Measurements from ENCODE around the gene DARS2.
"Not testable (repeated sequence)": the region's sequence is repeated elsewhere in the genome, so short reads cannot be mapped to it uniquely, and the experiment has no call there.

The DARS2 gene

GRCh38 chr1:173824315-173825081 lies at the start of gene DARS2, which contains the start of gene CENPL:
DARS2 (plus strand) TSS chr1:173824673; CDS start chr1:173825230, 557 bp downstream.
CENPL (minus strand) TSS chr1:173824883; CDS start chr1:173811299, 13,584 bp downstream.
- H3K4me3 ChIP-seq (ENCODE audit: low read depth in 1 of 2, low read length in 2 of 2), result peak within 1 kb of the TSS; percentile 85 to 92
- no peaks in the 10 kb centered on the region for H3K27me3 ChIP-seq (ENCODE audit: control insufficient read depth in 1 of 2, insufficient read depth in 2 of 2, low read length in 2 of 2)
- peaks cover 9 to 12% of the 10 kb centered on the region in 2 donors for H3K4me1 ChIP-seq (ENCODE audit: control insufficient read depth in 1 of 2, insufficient read depth in 2 of 2, low read length in 2 of 2)
- no peaks in the 10 kb centered on the region for H3K9me3 ChIP-seq (ENCODE audit: control insufficient read depth in 1 of 2, low read length in 2 of 2)
- no peaks in the 10 kb centered on the region for H3K36me3 ChIP-seq (ENCODE audit: control insufficient read depth in 1 of 2, insufficient read depth in 2 of 2, low read length in 2 of 2)
- H3K27ac ChIP-seq (ENCODE audit: low read depth, low read length), result peak within 1 kb of the TSS; percentile 92
- peak within 1 kb of the TSS; percentile 77 to 87 for H3K9ac ChIP-seq (ENCODE audit: low read depth in 1 of 2, low read length in 2 of 2)

- no peaks in the 10 kb centered on the region for H3K4me1 ChIP-seq (ENCODE audit: control insufficient read depth in 1 of 2, insufficient read depth in 2 of 2, low read length in 2 of 2)
- no peak overlapping the region for H3K9ac ChIP-seq (ENCODE audit: low read depth in 1 of 2, low read length in 2 of 2)
- H3K4me3 ChIP-seq (ENCODE audit: low read depth in 1 of 2, low read length in 2 of 2), result no peak overlapping the region
- no peaks in the 10 kb centered on the region for H3K9me3 ChIP-seq (ENCODE audit: control insufficient read depth in 1 of 2, low read length in 2 of 2)
- no peaks in the 10 kb centered on the region for H3K27me3 ChIP-seq (ENCODE audit: control insufficient read depth in 1 of 2, insufficient read depth in 2 of 2, low read length in 2 of 2)
- H3K36me3 ChIP-seq (ENCODE audit: control insufficient read depth in 1 of 2, insufficient read depth in 2 of 2, low read length in 2 of 2), result peaks cover 6 to 27% of the 10 kb centered on the region in 2 donors
- H3K27ac ChIP-seq (ENCODE audit: low read depth, low read length), result no peak overlapping the region
These were observed 48.8 kb upstream of the DARS2 start for GRCh38 chr1:173775578-173776226.

- no peak overlapping the region for H3K27ac ChIP-seq (ENCODE audit: low read depth, low read length)
- peaks cover 24 to 56% of the 10 kb centered on the region in 2 donors for H3K36me3 ChIP-seq (ENCODE audit: control insufficient read depth in 1 of 2, insufficient read depth in 2 of 2, low read length in 2 of 2)
- H3K9ac ChIP-seq (ENCODE audit: low read depth in 1 of 2, low read length in 2 of 2), result no peak overlapping the region
- no peaks in the 10 kb centered on the region for H3K27me3 ChIP-seq (ENCODE audit: control insufficient read depth in 1 of 2, insufficient read depth in 2 of 2, low read length in 2 of 2)
- no peak overlapping the region for H3K4me3 ChIP-seq (ENCODE audit: low read depth in 1 of 2, low read length in 2 of 2)
- H3K4me1 ChIP-seq (ENCODE audit: control insufficient read depth in 1 of 2, insufficient read depth in 2 of 2, low read length in 2 of 2), result no peaks in the 10 kb centered on the region
- H3K9me3 ChIP-seq (ENCODE audit: control insufficient read depth in 1 of 2, low read length in 2 of 2), result no peaks in the 10 kb centered on the region
These were observed 44.5 kb upstream of the DARS2 start for GRCh38 chr1:173779936-173780335.

GRCh38 chr1:173784997-173785396 lies 39.5 kb upstream of the DARS2 start:
- Histone ChIP-seq H3K9ac (ENCODE audit: low read depth in 1 of 2, low read length in 2 of 2) (no peak overlapping the region), H3K27me3 (ENCODE audit: control insufficient read depth in 1 of 2, insufficient read depth in 2 of 2, low read length in 2 of 2) (no peaks in the 10 kb centered on the region), H3K4me3 (ENCODE audit: low read depth in 1 of 2, low read length in 2 of 2) (no peak overlapping the region), H3K27ac (ENCODE audit: low read depth, low read length) (no peak overlapping the region), H3K4me1 (ENCODE audit: control insufficient read depth in 1 of 2, insufficient read depth in 2 of 2, low read length in 2 of 2) (no peaks in the 10 kb centered on the region), H3K9me3 (ENCODE audit: control insufficient read depth in 1 of 2, low read length in 2 of 2) (no peaks in the 10 kb centered on the region), H3K36me3 (ENCODE audit: control insufficient read depth in 1 of 2, insufficient read depth in 2 of 2, low read length in 2 of 2) (peaks cover 24 to 52% of the 10 kb centered on the region in 2 donors)

GRCh38 chr1:173789841-173790240 lies 34.6 kb upstream of the DARS2 start:
- Histone ChIP-seq H3K27ac (ENCODE audit: low read depth, low read length) (no peak overlapping the region), H3K9me3 (ENCODE audit: control insufficient read depth in 1 of 2, low read length in 2 of 2) (no peaks in the 10 kb centered on the region), H3K4me3 (ENCODE audit: low read depth in 1 of 2, low read length in 2 of 2) (no peak overlapping the region), H3K36me3 (ENCODE audit: control insufficient read depth in 1 of 2, insufficient read depth in 2 of 2, low read length in 2 of 2) (peaks cover 4 to 19% of the 10 kb centered on the region in 2 donors), H3K4me1 (ENCODE audit: control insufficient read depth in 1 of 2, insufficient read depth in 2 of 2, low read length in 2 of 2) (no peaks in the 10 kb centered on the region), H3K9ac (ENCODE audit: low read depth in 1 of 2, low read length in 2 of 2) (no peak overlapping the region), H3K27me3 (ENCODE audit: control insufficient read depth in 1 of 2, insufficient read depth in 2 of 2, low read length in 2 of 2) (no peaks in the 10 kb centered on the region)

- peaks cover 0 to 9% of the 10 kb centered on the region in 2 donors for H3K36me3 ChIP-seq (ENCODE audit: control insufficient read depth in 1 of 2, insufficient read depth in 2 of 2, low read length in 2 of 2)
- H3K9me3 ChIP-seq (ENCODE audit: control insufficient read depth in 1 of 2, low read length in 2 of 2), result no peaks in the 10 kb centered on the region
- H3K4me1 ChIP-seq (ENCODE audit: control insufficient read depth in 1 of 2, insufficient read depth in 2 of 2, low read length in 2 of 2), result no peaks in the 10 kb centered on the region
- no peaks in the 10 kb centered on the region for H3K27me3 ChIP-seq (ENCODE audit: control insufficient read depth in 1 of 2, insufficient read depth in 2 of 2, low read length in 2 of 2)
- no peak overlapping the region for H3K9ac ChIP-seq (ENCODE audit: low read depth in 1 of 2, low read length in 2 of 2)
- no peak overlapping the region for H3K4me3 ChIP-seq (ENCODE audit: low read depth in 1 of 2, low read length in 2 of 2)
- H3K27ac ChIP-seq (ENCODE audit: low read depth, low read length), result no peak overlapping the region
These were observed 26.4 kb upstream of the DARS2 start for GRCh38 chr1:173798078-173798477.

GRCh38 chr1:173799995-173800394 lies 24.5 kb upstream of the DARS2 start:
- not testable (repeated sequence) for H3K27ac ChIP-seq (ENCODE audit: low read depth, low read length); H3K27me3 ChIP-seq (ENCODE audit: control insufficient read depth in 1 of 2, insufficient read depth in 2 of 2, low read length in 2 of 2); H3K9ac ChIP-seq (ENCODE audit: low read depth in 1 of 2, low read length in 2 of 2); H3K9me3 ChIP-seq (ENCODE audit: control insufficient read depth in 1 of 2, low read length in 2 of 2); H3K4me3 ChIP-seq (ENCODE audit: low read depth in 1 of 2, low read length in 2 of 2); H3K4me1 ChIP-seq (ENCODE audit: control insufficient read depth in 1 of 2, insufficient read depth in 2 of 2, low read length in 2 of 2)
- H3K36me3 ChIP-seq (ENCODE audit: control insufficient read depth in 1 of 2, insufficient read depth in 2 of 2, low read length in 2 of 2), result peaks cover 0 to 11% of the 10 kb centered on the region in 2 donors

- H3K36me3 ChIP-seq (ENCODE audit: control insufficient read depth in 1 of 2, insufficient read depth in 2 of 2, low read length in 2 of 2), result peaks cover 4 to 13% of the 10 kb centered on the region in 2 donors
- no peaks in the 10 kb centered on the region for H3K27me3 ChIP-seq (ENCODE audit: control insufficient read depth in 1 of 2, insufficient read depth in 2 of 2, low read length in 2 of 2)
- no peak overlapping the region for H3K27ac ChIP-seq (ENCODE audit: low read depth, low read length)
- no peak overlapping the region for H3K4me3 ChIP-seq (ENCODE audit: low read depth in 1 of 2, low read length in 2 of 2)
- no peaks in the 10 kb centered on the region for H3K9me3 ChIP-seq (ENCODE audit: control insufficient read depth in 1 of 2, low read length in 2 of 2)
- H3K9ac ChIP-seq (ENCODE audit: low read depth in 1 of 2, low read length in 2 of 2), result no peak overlapping the region
- H3K4me1 ChIP-seq (ENCODE audit: control insufficient read depth in 1 of 2, insufficient read depth in 2 of 2, low read length in 2 of 2), result no peaks in the 10 kb centered on the region
These were observed 21.5 kb upstream of the DARS2 start for GRCh38 chr1:173802961-173803360.

- H3K36me3 ChIP-seq (ENCODE audit: control insufficient read depth in 1 of 2, insufficient read depth in 2 of 2, low read length in 2 of 2), result peaks cover 0 to 13% of the 10 kb centered on the region in 2 donors
- H3K27me3 ChIP-seq (ENCODE audit: control insufficient read depth in 1 of 2, insufficient read depth in 2 of 2, low read length in 2 of 2); H3K4me3 ChIP-seq (ENCODE audit: low read depth in 1 of 2, low read length in 2 of 2); H3K9ac ChIP-seq (ENCODE audit: low read depth in 1 of 2, low read length in 2 of 2); H3K4me1 ChIP-seq (ENCODE audit: control insufficient read depth in 1 of 2, insufficient read depth in 2 of 2, low read length in 2 of 2); H3K9me3 ChIP-seq (ENCODE audit: control insufficient read depth in 1 of 2, low read length in 2 of 2); H3K27ac ChIP-seq (ENCODE audit: low read depth, low read length): not testable (repeated sequence)
These were observed 10.8 kb upstream of the DARS2 start for GRCh38 chr1:173813654-173814053.

GRCh38 chr1:173818459-173818858 lies 6.0 kb upstream of the DARS2 start:
- H3K36me3 ChIP-seq (ENCODE audit: control insufficient read depth in 1 of 2, insufficient read depth in 2 of 2, low read length in 2 of 2), result peaks cover 0 to 3% of the 10 kb centered on the region in 2 donors
- H3K9me3 ChIP-seq (ENCODE audit: control insufficient read depth in 1 of 2, low read length in 2 of 2), result no peaks in the 10 kb centered on the region
- H3K9ac ChIP-seq (ENCODE audit: low read depth in 1 of 2, low read length in 2 of 2), result no peak overlapping the region
- peaks cover 6 to 7% of the 10 kb centered on the region in 2 donors for H3K4me1 ChIP-seq (ENCODE audit: control insufficient read depth in 1 of 2, insufficient read depth in 2 of 2, low read length in 2 of 2)
- no peak overlapping the region for H3K4me3 ChIP-seq (ENCODE audit: low read depth in 1 of 2, low read length in 2 of 2)
- H3K27ac ChIP-seq (ENCODE audit: low read depth, low read length), result no peak overlapping the region
- no peaks in the 10 kb centered on the region for H3K27me3 ChIP-seq (ENCODE audit: control insufficient read depth in 1 of 2, insufficient read depth in 2 of 2, low read length in 2 of 2)

Data from duodenal mucosa (tissue), 2 donors.